ENCODE results near the gene NCOA7.

Gene NCOA7

DNA sequence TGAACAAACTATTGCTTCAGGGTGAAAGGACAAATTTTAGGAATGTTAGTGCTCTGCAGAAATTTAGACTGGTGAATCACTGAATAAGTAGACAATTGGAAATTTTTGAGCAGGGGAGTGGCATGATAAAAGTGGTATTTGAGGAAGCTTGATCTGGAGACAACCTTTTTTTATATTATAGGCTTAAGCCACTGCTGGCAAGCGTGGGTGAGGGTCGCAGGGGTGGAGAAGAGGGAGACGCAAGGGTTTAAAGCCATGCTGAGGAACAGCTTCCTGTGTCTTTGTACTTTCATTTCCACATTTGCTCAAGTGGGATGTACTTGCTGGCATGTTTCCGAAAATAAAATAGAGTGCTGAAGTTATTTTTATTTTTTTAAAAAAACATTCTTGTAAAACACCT is 23.7 kb downstream of the NCOA7 start:
- no peak for DNase-seq (ENCODE audit: low read depth)

DNA sequence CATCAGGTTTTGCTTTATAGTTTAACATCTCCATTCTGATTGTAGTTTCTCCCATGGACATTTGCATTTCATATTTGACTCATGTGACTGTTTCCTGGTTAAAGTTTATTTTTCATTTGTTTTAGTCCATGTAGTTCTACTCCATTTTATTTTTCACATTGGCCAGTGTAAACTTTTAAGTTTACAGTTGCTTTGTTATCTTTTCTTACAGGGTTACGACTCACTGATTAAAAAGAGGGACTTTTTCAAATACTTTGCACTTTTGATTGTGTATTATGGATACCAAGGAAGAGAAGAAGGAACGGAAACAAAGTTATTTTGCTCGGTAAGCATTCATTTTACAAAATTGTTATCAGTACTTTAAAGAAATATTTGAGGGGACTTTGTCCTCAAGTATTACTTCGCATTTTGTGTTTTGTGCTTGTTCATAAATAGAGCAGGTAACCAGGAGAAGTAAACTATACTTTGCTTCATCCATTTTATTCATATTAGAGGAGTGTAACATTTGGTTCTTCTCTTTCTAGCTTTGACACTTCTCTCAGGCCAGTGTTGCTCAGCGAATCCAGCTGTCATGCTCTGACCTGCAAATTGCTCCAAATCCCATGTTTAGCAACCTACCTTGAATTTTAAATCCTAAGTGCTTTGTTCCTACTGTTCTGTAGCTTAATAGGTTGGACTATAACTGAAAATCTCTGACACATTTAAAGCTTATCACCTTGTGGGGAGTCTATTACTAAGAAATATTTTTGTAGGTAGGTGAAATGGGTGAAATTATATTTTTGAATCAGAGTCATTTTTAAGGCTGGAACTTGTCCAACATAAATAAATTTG is 24.5 kb downstream of the NCOA7 start:
- no peak for DNase-seq (ENCODE audit: low read depth)

GRCh38 chr6:125816828-125817280 is 26.1 kb downstream of the NCOA7 start:
- DNase-seq (ENCODE audit: low read depth): no peak

- no peak for DNase-seq (ENCODE audit: low read depth)
Observed at GRCh38 chr6:125818225-125818657, 27.5 kb downstream of the NCOA7 start.

DNA sequence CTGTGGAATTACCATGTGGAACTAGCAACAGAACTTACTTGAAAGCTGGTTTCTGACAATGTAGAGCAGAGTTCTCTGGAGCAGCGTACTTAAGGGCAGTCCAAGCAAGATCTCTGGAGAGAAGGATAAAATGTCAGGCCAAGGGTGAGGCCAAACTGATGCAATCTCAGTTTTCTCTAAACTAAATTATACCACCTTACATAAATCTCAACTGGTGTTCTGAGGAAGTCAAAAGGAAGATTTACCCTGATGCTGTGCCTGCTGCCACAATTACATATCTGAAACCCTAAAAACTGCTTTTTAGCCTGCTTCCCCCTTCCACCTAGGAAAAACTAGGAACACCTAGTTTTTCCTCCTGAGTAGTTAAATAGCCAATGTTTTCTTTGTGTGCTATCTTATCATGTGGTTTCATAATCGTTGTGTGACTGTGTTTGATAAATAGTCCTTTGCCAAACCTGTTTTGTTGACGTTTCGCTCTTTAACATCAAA is 28.1 kb downstream of the NCOA7 start:
- DNase-seq (ENCODE audit: low read depth): no peak

DNA sequence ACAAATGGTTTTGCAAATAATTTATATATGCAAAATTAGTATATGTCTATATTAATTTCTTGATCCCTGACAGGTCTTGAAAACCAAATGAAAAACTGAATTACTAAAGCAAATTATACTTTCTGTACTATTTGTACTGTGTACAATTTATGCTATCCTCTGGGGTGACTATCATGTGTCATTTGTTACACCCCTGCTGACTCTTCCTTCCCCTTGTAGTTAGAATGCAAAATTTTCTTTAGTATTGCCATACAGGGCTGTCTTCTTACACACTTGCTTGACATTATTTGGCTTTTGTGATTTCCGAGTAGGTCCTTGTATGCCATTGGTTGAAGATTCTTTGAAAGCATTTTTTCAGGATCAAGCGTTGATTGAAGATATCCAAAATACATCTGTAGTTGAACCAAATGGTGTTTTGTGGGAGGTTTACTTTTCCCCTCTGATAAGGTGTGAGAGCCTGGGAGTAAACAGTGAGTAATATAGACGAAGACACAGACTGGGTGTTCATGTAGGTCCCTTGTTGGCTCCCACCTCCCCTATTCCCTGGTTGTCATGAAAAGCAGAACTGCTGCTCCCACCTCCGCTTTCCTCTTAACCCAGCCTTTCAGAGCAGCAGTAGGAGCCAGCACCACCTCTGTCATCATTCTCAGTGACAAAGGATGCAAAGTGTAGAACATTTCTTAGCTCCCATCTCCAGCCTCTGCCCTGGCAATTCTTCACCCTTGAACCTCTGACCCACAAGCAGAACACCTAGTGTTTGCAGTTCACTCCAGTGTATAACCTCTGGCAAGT is 29.0 kb downstream of the NCOA7 start:
- no peak for DNase-seq (ENCODE audit: low read depth)

GRCh38 chr6:125821825-125822281 is 31.1 kb downstream of the NCOA7 start:
- DNase-seq (ENCODE audit: low read depth): no peak

- no peak for DNase-seq (ENCODE audit: low read depth)
Observed at GRCh38 chr6:125823180-125823579, 32.4 kb downstream of the NCOA7 start.

- DNase-seq (ENCODE audit: low read depth): no peak
Observed at GRCh38 chr6:125824946-125825771, 34.4 kb downstream of the NCOA7 start.

DNA sequence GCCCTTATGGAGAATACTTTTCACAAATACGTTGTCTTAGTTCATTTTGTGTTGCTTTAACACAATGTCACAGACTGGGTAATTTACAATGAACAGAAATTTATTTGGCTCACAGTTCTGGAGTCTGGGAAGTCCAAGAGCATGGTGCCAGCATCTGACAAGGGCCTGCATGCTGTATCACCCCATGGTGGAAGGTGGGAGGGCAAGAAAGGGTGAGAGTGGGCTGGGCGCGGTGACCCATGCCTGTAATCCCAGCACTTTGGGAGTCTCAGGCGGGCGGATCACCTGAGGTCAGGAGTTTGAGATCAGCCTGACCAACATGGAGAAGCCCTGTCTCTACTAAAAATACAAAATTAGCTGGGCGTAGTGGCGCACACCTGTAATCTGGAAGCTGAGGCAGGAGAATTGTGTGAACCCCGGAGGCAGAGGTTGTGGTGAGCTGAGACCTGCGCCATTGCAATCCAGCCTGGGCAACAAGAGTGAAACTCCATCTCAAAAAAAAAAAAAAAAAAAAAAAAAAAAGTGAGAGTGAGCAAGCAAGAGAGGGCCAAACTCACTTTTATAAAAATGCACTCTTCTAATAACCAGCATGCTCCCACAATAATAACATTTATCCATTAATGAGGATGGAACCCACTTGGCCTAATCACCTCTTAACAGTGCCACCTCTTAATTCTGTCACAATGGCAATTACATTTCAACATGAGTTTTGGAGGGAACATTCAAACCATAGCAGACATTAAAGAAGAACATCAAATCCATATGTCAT is 36.1 kb downstream of the NCOA7 start:
- no peak for DNase-seq (ENCODE audit: low read depth)

- DNase-seq (ENCODE audit: low read depth): no peak
Observed at GRCh38 chr6:125827788-125828320, 37.1 kb downstream of the NCOA7 start.

GRCh38 chr6:125828476-125829039 is 37.8 kb downstream of the NCOA7 start:
- no peak for DNase-seq (ENCODE audit: low read depth)

- no peak for DNase-seq (ENCODE audit: low read depth)
Observed at GRCh38 chr6:125829433-125829832, 38.7 kb downstream of the NCOA7 start.

DNA sequence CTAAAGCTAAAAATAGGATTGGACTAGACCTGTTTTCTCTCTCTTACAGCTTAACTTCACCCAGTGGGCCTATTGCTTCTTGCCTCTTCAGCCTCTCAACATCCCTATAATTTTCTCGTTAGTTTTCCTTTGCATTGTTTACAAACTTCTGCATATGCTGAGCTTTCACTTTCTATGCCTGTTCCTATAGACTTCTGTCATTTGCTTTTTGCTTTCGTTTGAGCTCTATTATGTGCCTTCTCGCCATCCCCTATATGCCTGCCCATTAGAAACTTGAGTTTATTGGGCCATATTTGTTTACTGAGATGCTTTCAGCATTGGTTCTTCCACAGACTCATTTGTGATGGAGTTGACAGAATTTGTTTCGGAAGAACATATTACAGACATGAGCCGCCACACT is 40.9 kb downstream of the NCOA7 start:
- no peak for DNase-seq (ENCODE audit: low read depth)

GRCh38 chr6:125832391-125833117 is 41.8 kb downstream of the NCOA7 start:
- no peak for DNase-seq (ENCODE audit: low read depth)

DNA sequence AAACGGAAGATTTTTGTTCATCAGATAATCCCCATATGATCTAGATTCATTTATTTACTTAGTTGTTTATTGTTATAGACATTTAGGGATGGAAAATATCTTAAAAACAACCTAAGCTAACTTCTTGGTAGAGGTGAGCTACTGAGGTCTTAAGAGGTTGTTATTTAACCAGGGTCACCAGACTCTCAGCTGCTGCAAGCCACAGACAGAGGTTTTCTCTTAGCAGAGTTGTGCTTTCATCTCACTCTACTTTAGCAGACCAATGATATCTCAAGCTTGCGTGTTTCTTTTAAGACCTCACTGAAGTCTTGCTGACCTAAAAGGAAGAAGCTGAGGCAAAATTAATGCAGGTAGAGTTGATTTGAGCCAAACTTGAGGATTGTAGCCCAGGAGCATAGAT is 43.6 kb downstream of the NCOA7 start:
- DNase-seq (ENCODE audit: low read depth): no peak

GRCh38 chr6:125835221-125835744 is 44.5 kb downstream of the NCOA7 start:
- no peak for DNase-seq (ENCODE audit: low read depth)

DNA sequence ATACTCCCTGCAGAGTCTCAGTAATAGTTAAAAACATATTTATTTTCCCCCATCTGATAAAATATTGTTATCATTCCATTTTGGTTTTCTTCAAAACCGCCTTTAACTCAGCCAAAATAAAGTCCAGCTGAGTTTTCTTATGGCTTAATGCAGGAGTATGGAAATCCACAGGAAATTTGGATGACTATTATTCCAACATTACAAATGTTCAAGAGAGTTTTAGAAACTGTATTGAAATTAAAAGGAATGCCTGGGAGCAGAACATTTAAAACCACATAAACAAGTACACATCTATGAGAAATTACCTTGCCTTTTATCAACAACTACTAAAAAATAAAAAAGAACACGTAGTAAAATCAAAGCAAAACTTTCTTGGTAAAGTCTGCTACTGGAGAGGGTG is 45.7 kb downstream of the NCOA7 start:
- DNase-seq (ENCODE audit: low read depth): no peak

DNA sequence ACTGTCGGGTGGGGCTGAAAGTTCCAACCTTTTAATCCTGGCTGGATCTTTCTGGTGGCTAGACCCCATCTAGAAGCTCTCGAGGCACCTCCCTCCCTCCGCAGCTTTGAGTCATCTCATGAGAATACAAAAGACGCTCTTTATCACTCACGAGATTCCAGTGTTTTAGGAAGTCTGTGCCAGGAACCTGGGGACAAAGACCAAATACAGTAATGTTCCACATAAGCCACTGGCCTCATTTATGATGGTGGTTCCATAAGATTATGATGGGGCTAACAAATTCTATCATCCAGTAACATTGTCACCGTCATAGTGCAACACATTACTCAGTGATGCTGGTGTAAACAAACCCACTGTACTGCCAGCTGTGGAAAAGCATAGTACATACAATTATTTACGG is 48.7 kb downstream of the NCOA7 start:
- no peak for DNase-seq (ENCODE audit: low read depth)

DNA sequence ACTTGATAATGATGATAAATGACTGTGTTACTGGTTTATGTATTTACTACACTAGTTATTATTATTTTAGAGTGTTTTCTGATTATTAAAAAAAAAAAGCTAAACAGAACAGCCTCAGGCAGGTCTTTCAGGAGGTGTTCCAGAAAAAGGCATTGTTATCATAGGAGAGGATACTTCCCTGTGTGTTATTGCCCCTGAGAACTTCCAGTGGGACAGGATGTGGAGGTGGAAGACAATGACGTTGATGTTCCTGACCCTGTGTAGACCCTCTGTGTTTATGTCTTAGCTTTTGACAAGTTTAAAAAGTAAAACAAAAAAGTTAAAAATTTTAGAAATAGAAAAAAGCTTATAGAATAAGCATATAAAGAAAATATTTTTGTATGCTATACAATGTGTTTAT is 49.1 kb downstream of the NCOA7 start:
- no peak for DNase-seq (ENCODE audit: low read depth)
